ENCODE results near the gene WDR90.

DNA sequence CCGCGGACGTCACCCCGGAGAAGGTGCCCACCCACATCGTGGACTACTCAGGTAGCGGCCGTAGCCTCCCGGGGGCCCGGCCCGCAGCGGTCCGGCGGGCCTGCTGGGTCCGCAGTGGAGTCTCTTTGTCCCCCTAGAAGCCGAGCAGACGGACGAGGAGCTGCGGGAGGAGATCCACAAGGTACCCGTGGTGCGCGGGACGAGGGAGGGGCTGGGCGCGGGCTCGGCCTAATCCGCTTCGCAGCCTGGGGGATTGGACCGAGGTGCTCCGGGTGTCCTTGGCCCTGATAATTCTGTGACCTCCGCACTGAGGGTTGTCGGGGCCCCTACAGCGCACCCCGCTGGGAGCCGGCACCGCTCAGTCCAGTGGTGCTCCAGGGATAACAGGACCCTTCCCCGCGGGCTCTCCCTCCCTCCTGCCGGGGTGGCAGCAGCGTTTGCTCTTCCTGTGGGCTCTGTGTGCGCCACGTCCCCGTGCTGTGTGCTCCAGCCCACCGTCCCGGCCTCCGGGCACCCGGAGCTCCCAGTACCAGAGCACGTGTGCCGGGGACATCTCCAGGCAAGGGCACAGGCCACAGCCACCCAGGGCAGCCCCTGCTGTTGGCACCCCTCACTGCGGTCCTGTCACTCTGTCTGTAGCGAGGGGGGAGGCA is 19.5 kb downstream of the WDR90 start:
- no peak for TF ChIP-seq GATA2 (IDR thresholded peaks at IDR 0.05; ENCODE audit: low read depth, low read length)
- TF ChIP-seq GATA3 (IDR thresholded peaks at IDR 0.05; ENCODE audit: low read depth, low read length) = no peak

Measured in SH-SY5Y (cell line).